Activated CD4-positive, alpha-beta T cell treated with anti-CD3 and anti-CD28 coated beads, Interleukin-2, amount 50 U/mL, for 24 hours (primary cell): Measurements from ENCODE around the gene DEFB116.
"Not testable (repeated sequence)": the region's sequence is repeated elsewhere in the genome, so short reads cannot be mapped to it uniquely, and the experiment has no call there.

Source experiments
- DNase-seq, 2 donors: peaks; one replicate each; pipeline ENCODE4 v3.0.0-alpha.2; 2020; ENCODE audit warnings: low read depth in 1 of 2, low spot score in 1 of 2

DEFB116 gene, protein sequence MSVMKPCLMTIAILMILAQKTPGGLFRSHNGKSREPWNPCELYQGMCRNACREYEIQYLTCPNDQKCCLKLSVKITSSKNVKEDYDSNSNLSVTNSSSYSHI

DNA sequence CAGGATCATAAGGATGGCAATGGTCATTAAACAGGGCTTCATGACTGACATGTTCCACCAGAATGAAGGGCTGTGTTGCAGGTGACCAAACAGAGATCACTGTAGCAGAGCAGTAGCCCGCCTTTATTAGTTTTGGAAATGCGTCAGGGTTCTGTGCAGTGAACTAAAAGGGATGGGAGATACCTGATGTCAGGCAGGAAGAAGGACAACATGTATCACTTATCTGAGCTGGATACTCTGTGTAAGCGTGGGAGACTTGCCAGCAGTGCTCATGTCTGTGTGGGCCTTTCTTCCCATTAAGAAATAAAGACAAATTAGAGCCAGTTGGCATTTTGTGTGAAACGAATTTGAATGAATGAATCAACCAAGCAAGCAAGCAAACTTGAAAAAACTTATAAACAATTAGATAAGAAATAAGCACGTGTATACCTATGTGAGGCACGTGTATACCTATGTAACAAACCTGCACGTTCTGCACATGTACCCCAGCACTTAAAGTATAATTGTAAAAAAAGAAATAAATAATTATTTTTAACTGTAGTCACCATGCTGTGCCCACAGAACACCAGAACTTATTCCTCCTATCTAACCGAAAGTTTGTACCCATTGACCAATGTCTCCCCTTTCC, at the start of gene DEFB116:
Gene DEFB116 (minus strand): TSS at position 51 of the 628 bp plus-strand sequence. CDS start 0 bp downstream, at position 51.
- DNase-seq, result no peak

DNA sequence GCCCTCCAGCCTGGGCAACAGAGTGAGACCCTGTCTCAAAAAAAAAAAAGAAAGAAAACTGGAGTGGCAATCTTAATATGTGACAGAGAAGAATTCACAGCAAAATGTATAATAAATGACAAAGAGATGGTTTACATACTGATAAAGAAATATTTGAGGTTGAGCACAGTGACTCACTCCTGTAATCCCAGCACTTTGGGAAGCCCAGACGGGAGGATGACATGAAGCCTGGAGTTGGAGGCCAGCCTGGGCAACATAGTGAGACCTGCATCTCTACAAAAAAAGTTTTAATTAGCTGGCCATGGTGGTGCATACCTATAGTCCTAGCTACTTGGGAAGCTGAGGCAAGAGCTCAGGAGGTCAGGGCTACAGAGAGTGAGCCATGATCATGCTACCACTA, 47.6 kb upstream of the DEFB116 start:
- no peak for DNase-seq

DNA sequence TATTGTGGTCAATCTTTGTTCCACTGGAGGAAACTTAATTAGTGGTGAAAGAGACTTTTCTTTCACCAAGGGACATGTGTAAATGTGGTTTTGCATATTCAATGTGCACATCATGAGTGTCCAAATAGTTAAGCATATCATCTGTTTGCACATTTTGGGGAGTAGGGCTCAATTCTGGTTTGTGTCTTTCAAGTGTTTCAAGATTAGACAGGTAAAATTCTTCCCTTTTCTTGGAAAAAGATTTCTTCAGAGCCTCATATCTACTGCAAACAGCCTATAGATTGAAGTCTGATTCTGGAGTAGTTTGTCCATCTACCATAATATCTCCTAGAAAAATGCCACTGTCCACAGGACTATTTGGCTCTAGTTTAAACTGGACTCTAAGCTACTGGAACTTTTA, 33.1 kb upstream of the DEFB116 start:
- no peak for DNase-seq

DNA sequence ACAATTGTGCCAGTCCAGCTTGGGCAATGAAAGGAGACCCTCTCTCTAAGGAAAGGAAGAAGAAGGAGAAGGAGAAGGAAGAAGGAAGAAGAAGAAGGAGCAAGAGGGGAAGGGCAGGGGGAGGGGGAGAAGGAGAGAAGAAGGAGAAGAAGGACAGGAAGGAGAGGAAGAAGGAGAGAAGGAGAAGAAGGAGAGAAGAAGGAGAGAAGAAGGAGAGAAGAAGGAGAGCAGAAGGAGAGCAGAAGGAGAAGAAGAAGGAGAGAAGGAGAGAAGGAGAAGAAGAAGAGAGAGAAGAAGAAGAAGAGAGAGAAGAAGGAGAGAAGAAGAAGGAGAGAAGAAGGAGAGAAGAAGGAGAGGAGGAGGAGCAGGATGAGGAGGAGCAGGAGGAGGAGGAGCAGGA, 22.5 kb upstream of the DEFB116 start:
- no peak for DNase-seq

DNA sequence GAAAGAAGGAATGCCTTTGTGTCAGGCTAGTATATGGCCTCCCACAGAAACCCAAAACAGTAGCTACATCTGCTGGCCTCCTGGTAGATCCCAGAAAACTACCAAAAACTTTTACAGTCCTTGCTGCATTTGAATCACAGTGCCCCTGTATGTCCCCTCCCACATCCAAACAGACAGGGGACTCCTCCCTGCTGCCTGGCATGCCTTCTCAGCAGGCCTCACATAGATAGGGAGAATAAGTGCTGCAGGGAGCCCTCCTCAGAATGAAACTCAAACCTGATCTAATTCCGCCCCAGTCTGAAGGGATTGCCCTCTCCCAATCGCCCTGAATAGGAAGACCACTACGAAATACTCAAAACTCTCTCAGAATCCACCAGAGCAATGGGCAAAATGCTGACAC, 14.1 kb upstream of the DEFB116 start:
- no peak for DNase-seq

DNA sequence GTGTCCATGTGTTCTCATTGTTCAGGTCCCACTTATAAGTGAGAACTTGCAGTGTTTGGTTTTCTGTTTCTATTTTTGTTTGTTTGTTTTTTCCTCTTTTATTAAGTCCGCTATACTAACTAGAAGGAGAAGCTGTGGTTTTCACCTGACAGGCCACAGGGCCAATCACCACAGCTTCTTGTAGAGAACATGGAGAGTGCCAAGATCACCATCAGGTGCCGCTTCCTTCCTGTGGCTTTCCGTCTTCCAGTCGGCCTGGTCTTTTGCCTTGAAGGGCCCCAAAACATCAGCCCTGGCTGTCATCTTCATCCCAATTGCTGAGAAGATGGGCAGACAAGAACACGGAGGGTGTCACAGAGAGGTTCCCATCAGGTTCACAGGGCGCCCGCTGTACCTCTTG, 23.4 kb downstream of the DEFB116 start:
- not testable (repeated sequence) for DNase-seq

DNA sequence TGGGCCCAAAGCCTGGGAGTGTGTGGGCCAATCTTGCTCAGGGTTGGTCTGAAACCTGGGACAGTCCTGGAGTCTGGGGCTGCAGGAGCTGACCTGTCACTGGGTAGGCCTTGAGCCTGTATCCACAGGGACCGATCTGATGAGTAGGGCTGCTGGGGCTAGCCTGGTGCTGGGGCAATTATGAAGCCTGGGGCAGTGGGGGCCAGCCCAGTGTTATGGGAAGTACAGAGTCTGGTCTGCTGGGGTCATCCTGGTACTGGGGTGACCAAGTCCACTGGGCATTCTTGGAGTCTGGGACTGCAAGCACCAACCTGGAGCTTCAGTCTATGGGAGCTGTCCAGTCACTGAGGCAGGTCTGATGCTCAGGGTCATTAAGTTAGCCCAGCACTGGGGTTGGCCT, 30.2 kb downstream of the DEFB116 start:
- no peak for DNase-seq

DNA sequence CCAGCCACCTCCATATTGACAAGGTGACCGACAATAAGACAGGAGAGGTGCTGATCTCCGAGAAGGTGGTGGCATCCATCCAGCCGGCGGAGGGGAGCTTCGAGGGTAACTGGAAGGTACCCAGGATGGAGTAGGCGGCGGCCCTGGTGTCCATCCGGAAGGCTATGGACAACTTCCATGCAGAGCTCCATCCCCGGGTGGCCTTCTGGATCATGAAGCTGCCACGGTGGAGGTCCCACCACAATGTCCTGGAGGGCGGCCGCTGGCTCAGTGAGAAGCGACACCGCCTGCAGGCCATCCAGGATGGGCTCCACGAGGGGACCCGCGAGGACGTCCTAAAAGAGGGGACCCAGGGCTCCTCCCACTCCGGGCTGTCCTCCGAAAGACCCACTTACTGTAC, 33.9 kb downstream of the DEFB116 start:
- DNase-seq, result no peak

DNA sequence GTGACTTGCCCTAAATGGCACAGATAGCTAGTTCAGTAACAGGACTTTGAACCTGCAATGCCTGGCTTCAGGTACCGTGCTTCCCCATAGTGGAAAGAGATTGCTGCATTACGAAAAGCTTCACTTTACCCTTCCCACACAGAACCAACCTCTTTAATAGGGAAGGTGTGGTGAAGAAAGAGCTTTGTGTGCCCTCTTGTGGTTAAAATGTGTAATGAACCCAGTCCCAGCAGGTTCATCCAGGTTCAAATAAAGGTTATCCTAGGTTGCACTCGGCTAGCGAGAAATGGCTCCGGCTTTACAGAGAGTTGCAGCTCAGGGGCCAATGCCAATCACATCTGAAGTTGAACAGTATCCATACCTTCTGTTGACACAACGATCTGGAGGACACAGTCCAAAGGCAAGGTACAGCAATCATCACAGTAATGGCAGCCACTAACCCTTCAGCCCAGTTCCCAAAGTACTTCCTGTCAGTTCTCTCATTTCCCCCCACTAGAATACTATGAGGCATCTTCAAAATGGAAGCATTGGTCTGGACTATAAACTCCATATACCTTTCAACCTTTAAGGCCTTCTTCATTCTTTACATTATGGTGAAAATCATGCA, 48.0 kb downstream of the DEFB116 start:
- DNase-seq, result no peak

DNA sequence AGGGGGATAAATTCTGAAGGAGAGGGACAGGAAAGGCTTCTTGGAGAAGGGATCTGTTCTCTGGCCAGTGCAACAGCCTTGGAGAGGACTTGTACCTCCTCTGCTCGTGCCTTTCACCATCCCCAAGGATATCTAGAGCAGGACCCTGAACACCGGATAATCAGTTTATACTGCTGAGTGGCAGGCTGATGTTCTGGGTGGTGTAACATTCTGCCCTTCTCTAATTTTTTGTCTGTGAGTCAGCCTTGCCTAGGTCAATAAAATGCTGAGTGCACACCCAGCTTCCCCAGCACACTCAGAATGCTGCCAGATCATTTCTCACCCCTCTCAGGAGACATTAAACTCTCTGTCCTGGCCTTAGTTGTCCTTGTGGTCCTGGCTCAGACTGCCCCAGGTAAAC, 51.0 kb downstream of the DEFB116 start, which contains the start of gene DEFB115:
Gene DEFB115 (plus strand): TSS at position 301 of the 400 bp plus-strand sequence. CDS start 0 bp downstream, at position 301.
- no peak for DNase-seq

DNA sequence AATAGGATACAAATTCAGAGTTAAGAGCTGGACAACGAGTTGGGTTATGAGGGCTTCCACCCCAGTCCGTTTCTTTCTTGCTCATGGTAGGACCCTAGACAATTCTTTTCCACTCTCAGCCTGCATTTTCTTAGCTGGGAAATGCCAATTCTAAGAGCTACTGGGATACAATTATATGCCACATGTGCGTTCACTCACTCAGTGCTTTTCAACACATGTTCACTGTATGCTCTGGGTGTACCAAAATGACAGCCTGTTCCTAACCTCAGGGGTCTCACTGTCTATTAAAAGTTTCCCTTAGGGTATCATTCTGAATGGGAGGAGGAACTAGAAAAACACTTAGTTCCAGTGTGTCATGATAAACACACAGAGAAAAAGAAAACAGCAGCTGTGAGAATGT, 51.4 kb downstream of the DEFB116 start:
- DNase-seq, result no peak
